NCI-H1930 (cell line): ENCODE data around the gene TMEM45A.
"Not testable (repeated sequence)": the region's sequence is repeated elsewhere in the genome, so short reads cannot be mapped to it uniquely, and the experiment has no call there.

Experiments
- DNase-seq, 2 experiments: peaks; one replicate each; lab custom pipeline; 2025; lab: John Stamatoyannopoulos, UW

TMEM45A gene

DNA sequence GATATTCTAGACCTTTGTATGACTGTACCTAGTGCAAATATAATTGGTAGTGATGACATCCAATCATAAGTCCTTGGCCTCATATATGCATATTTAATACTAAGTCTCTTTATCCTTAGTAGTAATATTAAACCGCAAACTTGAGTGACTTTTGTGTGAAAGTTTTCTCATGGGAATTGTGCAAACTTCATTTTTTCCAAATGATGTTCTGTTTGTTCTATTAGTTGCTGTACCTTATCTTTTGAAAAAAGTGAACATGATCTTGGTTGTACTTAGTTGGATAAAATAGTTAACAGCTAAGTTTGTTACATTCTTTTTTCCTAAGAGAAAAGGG is 43.2 kb downstream of the TMEM45A start:
- no peak for DNase-seq

DNA sequence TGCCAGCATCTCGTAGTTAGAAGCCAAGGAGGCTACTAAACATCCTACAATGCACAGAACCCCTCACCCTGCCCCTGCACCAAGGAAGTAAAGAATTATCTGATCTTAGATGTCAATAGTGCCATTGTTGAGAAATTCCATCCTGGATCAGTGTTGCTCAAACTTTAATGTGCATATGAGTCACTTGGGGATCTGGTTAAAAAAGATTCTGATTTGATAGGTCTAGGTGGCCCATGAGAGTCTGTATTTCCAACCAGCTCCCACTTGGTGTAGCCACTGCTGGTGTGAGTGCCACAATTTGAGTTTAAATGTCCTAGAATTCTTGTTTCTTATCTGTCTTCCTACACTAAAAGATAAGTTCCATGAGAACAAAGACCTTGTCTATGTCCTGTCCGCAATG is 43.7 kb downstream of the TMEM45A start:
- DNase-seq, result no peak

DNA sequence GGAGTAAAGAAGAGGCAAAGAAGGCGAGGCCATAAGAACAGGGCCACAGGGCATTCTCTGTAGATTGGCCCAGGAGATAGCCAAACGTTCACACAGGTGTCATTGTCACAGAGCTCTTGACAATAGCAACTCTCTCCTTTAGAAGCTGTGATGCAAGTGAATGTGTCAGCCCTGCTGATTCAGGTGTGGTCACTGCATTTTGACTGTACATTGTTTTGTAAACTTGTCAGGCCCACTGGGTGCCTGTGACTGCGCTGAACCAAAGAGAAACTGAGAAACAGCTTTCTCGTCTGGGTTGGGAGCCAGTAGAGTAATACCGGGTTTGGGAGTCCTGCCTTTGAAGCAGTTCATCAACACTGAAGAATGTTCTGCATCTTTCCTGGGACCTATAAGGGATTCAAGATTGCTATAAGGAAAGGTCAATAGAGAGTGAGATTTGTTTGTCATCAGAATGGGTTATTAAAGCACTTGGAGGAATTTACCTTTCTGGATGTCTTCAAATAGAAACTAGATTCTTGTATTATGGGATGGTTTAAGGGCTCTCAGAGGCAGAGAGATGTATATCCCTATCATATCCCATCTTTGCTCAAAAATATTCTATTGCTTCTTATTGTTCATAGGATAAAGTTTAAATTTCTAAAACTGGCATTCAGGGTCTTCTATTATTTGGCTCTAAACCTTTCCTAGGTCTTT is 45.4 kb downstream of the TMEM45A start:
- DNase-seq, result no peak

DNA sequence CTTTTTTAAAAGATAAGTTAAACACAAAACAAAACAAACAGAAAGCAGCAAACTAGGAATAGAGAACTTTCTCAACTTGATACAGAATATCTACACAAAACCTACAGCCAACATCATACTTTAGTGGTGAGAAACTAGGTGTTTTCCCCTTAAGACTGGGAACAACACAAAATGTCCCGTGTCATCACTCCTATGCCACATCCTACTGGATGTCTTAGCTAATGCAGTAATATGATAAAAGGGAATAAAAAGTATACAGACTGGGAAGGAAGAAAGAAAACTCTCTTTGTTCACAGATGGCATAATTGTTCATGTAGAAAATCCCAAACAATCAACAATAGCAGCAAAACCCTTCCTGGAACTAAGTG is 45.9 kb downstream of the TMEM45A start:
- DNase-seq, result no peak

DNA sequence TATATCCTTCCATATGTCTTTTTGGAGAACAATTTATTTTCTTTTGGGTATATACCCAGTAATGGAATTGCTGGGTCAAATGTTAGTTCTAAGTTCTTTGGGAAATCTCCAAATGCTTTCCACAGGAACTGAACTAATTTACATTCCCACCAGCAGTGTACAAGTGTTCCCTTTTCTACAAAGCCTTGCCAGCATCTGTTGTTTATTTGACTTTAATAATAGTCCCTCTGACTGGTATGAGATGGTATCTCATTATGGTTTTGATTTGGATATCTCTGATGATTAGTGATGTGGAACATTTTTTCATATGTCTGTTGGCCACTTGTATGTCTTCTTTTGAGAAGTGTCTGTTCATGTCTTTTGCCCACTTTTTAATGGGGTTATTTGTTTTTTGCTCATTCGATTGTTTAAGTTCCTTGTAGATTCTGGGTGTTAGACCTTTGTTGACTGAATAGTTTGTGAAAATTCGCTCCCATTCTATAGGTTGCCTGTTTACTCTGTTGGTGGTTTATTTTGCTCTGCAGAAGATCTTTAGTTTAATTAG is 48.4 kb downstream of the TMEM45A start:
- DNase-seq, result no peak

DNA sequence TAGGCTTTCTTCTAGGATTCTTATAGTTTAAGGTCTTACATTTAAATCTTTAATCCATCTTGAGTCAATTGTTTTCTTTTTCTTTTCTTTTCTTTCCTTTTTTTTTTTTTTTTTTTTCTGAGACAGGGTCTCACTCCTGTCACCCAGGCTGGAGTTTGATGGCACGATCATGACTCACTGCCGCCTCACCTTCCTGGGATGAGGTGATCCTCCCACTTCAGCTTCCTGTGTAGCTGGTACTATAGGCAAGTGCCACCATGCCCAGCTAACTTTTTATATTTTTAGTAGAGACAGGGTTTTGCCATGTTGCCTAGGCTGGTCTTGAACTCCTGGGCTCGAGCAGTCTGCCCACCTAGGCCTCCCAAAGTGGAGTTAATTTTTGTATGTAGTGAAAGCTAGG is 49.0 kb downstream of the TMEM45A start:
- DNase-seq, result not testable (repeated sequence)

DNA sequence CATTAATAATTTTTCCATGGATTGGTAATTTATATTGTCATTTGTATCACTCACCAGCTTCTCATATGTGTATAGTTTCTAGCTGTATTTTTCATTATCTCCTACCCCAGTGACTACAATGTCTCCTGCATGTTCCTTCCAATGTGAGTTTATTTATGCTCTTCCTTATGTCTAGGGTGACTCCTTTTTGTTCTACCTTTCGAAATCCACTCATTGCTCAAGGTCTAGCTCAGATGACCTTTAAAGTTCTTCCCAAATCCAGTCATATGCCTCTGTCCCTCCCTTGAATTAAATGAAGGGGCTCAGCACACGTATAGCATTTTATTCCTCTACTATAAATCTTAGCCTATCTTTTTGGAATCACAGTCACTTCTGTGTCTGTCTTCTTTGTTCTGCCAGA is 53.0 kb downstream of the TMEM45A start:
- no peak for DNase-seq

DNA sequence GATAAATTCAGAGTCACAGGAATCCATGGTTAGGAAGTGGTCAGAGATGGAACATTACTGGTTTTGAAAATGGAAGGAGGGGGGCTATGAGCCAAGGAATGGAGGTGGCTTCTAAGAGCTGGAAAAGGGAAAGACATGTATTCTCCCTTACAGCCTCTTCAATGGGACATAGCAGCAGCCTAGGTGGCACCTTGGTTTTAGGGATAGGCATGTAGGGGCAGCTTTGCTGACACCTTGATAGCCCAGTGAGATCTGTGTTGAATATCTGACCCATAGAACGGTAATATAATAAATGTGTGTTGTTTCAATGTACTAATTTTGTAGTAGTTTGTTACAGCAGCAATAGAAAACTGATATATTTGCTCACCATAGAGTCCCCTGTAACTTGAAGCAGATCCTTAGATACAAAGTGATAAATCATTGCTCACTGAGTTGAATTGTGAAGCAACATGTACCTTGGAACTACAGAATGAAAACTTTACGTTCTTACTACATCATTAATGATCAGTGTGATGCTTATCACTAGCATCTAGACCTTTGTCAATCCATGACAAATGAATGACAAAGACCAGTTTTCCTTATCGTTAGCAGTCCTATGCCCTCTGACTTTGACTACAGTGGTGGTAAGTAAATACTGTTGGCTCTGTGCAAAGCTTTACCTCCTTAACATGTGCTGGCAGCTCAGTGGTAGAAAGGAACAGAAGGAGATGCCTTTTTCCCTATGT is 53.8 kb downstream of the TMEM45A start:
- no peak for DNase-seq

DNA sequence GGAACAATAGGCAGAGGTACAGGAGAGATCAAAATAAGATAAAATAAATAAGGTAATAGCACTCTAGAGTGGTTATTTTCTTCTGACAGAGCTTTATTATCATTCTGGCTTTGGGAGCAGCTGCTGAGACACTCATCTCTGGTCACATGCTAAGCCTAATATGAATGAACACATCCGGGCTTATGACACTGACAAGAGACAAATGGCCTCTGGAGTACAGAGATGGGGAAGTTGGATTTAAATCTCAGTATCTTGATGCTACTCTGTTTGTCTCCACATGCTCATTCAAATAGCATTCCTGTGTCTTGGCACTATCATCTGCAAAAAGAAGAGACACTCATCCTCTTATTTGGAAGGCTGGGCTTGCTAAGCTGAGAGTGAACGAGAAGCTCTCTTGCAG is 55.6 kb downstream of the TMEM45A start:
- no peak for DNase-seq

DNA sequence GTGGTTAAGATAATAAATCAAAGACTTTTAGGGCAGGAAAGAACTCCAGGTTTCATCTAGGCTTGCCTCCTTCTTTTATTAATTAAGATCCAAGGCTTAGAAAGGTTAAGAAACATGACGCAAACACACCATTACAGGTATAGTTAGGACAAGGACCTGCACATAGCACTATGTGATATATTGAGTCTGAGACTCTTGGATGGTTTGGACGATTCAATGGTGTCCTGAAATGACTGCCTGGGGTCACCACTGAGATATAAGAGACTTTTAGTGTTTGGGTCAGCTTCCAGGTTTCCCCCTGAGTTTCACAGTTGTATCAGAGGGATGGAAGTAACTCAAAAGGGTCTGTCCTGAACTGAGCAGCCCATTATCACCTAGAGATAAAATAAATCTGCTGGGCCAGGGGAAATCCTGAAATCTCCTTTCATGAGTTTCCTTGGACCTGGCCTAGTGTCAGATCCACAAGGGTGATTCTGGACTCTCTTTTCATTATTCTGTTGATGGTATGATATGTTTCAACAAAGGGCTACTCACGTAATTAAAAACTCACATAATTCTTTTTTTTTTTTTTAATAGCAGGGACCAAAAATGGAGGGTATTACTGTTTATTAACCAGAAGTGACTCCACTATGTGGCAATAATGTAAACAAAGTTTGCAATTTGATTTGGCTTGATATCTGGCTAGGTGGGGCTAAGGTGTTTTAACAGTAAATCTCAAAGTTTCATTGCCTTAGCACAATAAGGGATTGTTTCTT is 61.4 kb downstream of the TMEM45A start:
- no peak for DNase-seq

DNA sequence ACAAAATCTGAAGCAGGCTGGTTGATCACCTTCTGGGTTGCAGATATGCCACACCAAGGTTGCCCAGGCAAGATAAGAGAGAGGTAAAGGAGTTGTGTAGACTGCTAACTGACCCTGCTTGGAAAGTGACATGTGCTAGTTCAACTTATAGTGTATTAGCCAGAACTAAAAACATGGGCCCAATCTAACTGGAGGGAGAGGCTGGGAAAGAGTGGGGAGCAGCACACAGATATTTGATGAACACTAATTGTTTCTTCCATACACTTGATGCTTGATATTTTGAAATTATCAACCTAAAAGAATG is 61.9 kb downstream of the TMEM45A start:
- no peak for DNase-seq

DNA sequence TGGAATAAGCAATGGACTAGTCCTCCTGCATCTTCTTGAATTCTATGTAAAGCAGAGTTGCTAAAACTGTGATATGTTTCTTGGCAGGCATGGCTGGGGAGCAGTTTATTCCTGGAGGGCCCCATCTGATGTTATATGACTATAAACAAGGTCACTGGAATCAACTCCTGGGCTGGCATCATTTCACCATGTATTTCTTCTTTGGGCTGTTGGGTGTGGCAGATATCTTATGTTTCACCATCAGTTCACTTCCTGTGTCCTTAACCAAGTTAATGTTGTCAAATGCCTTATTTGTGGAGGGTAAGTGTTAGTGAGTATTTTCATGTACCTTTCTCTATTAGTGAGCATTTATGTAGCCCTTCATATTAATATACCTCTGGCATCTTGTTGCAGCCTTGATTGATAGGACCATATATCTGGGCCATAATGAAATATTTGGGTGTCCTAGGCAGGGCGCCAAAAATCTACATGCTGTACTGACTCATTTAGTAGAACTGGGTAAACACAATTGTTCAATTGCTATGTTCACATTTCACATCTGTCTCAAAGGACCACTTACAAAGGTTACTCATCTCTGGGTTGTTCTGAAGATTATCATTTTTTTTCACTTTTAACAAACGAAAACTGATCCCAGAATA is 64.4 kb downstream of the TMEM45A start:
- DNase-seq, result no peak

DNA sequence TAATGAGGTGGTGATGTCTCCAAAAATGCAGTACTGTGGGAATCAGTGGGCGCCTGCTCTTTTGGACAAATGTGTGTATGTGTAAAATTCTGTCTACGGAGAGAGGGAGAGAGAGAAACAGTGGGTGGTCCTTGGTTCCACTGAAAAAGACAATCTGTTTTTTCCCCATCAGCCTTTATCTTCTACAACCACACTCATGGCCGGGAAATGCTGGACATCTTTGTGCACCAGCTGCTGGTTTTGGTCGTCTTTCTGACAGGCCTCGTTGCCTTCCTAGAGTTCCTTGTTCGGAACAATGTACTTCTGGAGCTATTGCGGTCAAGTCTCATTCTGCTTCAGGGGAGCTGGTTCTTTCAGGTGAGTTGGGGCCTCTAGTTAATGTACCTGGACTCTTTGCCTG is 65.8 kb downstream of the TMEM45A start:
- DNase-seq, result no peak

DNA sequence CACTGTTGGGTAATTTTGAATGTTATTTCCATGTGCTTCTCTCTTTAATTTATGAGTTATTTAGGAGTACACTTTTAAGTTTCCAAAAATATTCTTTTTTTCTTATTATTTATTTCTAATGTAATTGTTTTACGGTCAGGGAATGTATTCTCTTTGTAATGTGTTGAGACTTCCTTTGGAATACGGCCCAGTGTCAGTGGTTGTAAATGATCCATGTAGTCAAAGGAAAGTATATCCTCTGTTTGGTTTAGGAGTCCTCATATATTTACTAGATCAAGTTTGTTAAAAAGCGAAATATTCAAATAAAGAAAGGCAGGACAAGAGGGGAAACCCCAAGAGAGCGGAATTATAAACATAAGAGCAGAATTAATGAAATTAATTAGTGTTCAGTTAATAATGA is 68.0 kb downstream of the TMEM45A start:
- DNase-seq, result no peak

DNA sequence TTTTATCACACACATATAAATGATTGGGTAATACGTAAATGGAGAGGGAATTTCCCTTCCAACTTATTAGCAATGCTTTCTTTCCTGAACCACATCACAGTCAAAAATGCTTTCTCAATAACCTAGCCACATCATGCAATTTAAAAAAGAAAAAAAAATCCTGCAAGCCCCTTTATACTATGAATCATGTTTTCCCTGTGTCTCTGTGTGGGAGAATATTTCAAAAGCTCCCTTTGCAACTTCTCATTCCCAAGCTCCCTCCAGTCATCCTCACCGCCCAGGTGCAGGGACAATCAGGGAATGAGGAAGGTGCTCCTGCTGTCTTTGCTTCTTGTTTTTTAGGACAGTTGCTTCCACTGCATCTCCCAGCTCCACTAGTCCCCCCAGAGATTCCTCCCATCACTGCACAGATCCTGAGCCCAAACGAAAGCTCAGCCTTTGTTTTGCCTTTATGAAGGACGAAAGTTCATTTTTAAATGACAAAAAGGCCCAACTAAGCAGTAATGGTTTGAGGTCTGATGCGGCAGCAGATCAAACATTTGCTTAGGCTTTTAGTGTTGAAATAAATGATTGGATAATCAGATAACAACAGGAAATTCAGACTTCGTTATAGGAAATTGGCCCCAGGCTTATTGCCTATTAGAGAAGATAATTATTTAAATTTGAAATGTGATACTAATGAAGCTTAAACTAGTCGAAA is 69.2 kb downstream of the TMEM45A start:
- DNase-seq, result no peak

DNA sequence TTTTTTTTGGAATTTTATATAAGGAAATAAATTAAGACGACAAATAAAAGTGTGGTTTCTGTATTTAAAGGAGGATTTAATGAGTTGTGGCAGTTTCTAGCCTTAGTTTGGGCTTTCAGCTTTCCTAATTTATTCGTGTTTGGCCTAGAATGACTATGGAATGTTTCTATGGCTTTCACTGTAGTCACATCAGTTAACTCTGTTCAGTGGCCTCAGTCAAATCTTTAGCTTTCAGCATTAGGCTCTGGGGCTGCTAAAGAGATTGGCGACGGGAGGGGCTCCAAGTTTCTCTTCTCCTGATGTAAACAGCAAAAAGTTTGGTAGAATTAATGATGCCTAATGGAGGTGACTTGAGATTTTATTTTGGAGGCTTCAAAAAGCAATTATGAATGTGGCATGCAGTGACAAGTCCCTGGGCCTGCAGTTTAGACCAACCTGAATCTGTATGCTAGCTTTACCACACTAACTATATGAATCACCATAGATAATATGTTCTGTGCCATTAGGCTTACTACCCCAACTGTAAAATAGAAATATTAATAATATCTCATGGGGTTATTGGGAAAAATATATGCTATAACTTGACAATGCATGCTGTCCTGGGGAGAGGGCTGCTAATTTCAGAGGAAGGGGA is 69.9 kb downstream of the TMEM45A start:
- DNase-seq, result no peak

DNA sequence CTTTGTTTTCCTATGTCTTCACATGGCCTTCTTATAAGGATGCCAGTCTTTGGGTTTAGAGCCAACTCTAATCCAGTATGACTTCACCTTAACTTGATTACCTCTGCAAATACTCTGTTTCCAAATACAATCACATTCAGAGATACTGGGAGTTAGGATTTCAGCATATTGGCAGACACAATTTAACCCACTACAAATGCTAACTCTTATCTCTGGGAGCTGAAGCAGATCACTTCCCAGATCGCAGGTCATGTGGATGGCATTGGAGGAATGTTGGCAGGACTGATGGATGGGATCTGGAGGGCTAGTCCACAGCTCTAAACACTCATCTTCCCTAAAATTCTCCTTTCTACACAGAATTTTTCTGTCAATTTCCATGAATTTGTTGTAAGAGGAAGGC is 70.8 kb downstream of the TMEM45A start:
- DNase-seq, result no peak

DNA sequence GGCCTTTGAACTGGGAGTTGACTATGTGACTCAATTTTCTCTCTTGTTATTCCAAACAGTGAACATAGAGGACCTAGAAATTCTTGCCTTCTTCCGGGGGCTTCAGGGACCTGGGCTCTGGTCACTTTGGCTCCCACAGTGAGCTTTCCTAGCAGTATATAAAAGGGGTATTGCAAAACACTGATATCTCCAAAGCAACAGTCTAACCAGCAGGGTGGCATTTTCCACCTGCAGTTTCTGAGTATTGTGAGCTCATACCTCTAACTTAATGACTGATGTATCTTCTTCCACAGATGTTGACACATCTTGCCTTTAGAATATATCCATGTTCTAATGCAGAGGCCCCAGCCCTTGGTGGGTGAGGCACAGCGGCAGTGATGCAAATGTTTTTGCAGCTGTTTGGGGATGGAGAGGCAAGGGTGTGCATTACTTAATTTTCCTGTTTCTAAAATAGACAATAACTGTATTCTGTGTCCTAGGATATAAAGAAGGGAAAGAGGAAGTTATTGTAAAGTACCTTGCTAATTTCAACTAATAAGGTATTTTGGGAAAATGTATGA is 71.3 kb downstream of the TMEM45A start:
- DNase-seq, result no peak

DNA sequence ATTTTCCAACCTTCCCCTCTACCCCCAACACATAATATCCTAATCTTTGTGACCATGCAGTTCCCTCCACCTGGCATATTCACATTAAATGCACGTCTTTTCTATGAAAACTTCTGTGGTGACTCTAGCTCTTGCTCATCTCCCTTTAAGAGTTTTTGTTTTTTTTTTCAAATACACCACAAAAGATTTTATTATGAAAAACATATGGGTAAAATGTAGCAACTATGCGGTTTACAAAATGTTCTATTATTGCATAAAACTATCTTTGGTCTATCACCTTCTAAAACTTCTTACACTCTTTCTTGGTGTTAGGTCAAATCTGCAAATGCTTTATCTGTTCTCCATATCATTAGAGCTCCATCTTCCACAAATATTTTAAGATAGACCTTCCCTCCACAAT is 78.4 kb downstream of the TMEM45A start:
- no peak for DNase-seq

DNA sequence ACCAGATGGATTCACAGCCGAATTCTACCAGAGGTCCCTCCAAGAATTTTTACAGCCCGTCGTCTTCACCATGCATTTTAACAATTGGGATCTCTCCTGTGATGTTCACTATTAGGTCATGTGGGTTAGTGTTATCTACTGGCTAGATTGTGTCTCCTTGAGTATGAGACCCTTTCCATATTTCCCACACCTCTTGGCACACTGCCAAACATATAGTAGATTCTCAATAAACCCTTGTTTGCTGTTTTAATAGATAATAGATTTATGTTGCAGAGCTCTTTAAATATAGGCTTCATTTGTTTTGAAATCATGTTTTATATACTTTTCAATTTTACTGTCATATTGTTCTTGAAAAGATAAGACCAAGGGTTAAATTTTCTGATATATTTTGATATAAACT is 82.1 kb downstream of the TMEM45A start:
- DNase-seq, result no peak

DNA sequence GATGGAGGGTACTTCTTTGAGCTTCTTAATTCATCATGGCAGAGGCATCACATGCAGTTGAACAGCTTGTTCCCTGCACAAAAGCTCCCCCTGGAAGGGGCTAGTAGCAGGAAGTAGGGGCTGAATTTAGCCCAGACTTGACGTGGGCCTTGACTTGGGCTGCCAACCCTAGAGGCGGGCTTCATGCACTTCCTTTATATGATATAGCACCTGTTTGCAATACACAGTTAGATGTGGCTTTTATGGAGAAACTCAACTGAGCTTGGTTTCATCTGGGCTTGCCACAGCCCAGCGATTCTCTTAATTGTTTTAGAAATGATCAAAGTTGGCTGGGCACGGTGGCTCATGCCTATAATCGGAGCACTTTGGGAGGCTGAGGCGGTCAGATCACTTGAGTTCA is 83.3 kb downstream of the TMEM45A start:
- no peak for DNase-seq
